Mammary epithelial cell (primary cell): ENCODE data around the gene HS3ST4.

Experiments
- EZH2 ChIP-seq: IDR thresholded peaks from 2 replicates; pipeline ENCODE4 v1.6.1; 2012; ENCODE audit warnings: low read length, inconsistent platforms, borderline replicate concordance
- TF ChIP-seq, protein P1 (sequence below), 2 donors: IDR thresholded peaks in 1 of 2; conservative IDR thresholded peaks in 1 of 2; 2 replicates each; pipeline ENCODE4 v1.5.1; 2011 to 2012; ENCODE audit warnings: inconsistent platforms in 2 of 2, low read length in 2 of 2, mild to moderate bottlenecking in 2 of 2, control low read depth in 1 of 2, low read depth in 1 of 2; ENCODE audit not compliant: insufficient read depth in 1 of 2; ENCODE audit errors: extremely low read depth in 1 of 2

DNA sequence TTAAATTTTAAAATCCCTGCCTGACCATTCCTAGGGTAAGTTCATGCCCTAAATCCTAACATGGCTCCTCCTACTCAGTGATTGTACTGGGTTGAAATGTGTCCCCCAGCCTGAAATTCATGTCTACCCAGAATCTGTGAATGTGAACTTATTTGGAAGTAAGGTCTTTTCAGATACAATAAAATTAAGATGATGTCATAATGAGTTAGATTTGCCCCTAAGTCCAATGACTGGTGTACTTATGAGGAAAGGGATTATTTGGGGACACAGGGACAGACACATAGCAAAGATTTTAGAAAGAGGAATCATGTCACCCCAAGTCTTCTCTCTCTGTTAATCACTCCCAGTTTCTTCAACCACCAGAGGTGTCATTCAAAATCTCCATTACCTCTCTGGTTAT, 185.3 kb downstream of the HS3ST4 start:
- TF ChIP-seq, protein P1, sequence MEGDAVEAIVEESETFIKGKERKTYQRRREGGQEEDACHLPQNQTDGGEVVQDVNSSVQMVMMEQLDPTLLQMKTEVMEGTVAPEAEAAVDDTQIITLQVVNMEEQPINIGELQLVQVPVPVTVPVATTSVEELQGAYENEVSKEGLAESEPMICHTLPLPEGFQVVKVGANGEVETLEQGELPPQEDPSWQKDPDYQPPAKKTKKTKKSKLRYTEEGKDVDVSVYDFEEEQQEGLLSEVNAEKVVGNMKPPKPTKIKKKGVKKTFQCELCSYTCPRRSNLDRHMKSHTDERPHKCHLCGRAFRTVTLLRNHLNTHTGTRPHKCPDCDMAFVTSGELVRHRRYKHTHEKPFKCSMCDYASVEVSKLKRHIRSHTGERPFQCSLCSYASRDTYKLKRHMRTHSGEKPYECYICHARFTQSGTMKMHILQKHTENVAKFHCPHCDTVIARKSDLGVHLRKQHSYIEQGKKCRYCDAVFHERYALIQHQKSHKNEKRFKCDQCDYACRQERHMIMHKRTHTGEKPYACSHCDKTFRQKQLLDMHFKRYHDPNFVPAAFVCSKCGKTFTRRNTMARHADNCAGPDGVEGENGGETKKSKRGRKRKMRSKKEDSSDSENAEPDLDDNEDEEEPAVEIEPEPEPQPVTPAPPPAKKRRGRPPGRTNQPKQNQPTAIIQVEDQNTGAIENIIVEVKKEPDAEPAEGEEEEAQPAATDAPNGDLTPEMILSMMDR (conservative IDR thresholded peaks at IDR 0.05 in 1 of 2, IDR thresholded peaks at IDR 0.05 in 1 of 2; ENCODE audit: extremely low read depth in 1 of 2, insufficient read depth in 1 of 2, low read depth in 1 of 2, low read length in 2 of 2) = no peak
- no peak for TF ChIP-seq EZH2
